GM10266 (cell line): Measurements from ENCODE around the gene SASS6.

Experiments used
- DNase-seq: peaks from one replicate; pipeline ENCODE4 v3.0.0; 2012; ENCODE audit errors: extremely low spot score
- CTCF ChIP-seq: IDR thresholded peaks from 2 replicates; pipeline ENCODE4 v1.5.1; 2012; ENCODE audit warnings: mild to moderate bottlenecking, low read depth; ENCODE audit not compliant: control insufficient read depth, insufficient read depth; ENCODE audit errors: missing control alignments

Gene SASS6

GRCh38 chr1:100037927-100038659 is 94.6 kb downstream of the SASS6 start:
- no peak for TF ChIP-seq CTCF
- DNase-seq = peak; percentile 92

GRCh38 chr1:100037656-100037926 is 95.1 kb downstream of the SASS6 start:
- no peak for TF ChIP-seq CTCF
- DNase-seq = no peak

- peak; percentile 18 for DNase-seq
- TF ChIP-seq CTCF = no peak
Observed at GRCh38 chr1:100036718-100037655, 95.7 kb downstream of the SASS6 start.

- TF ChIP-seq CTCF = no peak
Observed at GRCh38 chr1:100035214-100035613, 97.5 kb downstream of the SASS6 start.

GRCh38 chr1:100034470-100034869 is 98.3 kb downstream of the SASS6 start:
- peak; percentile 39 for TF ChIP-seq CTCF
- peak; percentile 34 for DNase-seq

More at GRCh38 chr1:100035214-100035613, 97.5 kb downstream of the SASS6 start:
- DNase-seq = no peak
